ENCODE results near the gene BAG5.

Gene BAG5

GRCh38 chr14:103563844-103564505 is 1.5 kb upstream of the BAG5 start:
- no peak for DNase-seq

DNA sequence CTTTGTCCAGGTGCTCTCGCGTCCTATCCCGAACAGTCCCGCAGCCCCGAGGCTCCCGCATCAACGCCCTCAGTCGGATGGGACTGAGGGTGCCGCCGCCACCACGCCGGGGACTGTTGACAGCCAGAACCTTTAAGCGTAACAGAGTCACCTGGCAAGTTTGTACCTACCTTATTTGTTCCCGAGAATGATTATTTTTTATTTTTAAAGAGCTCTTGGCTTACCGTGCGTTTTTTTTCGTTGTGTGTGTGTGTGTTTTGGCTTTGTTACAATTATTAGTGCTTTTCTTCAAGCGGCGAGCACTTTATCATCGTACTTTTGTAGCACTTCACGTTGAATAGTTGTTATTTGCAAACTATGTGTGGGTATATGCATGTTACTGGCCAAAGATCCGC is 766 bp upstream of the BAG5 start:
- DNase-seq: no peak

DNA sequence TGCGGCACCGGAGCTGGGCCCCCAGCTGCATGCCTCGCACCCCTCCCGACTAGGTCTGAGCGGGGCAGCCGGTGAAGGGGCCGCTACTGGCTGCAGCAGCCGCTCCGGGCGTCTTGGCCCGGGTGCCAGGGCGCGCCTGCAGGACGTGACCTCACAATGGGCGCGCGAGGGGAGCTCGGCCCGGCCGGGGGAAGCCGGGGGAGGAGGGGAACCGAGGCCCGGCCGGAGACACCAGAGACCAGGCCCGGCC is 353 bp downstream of the BAG5 start:
- no peak for DNase-seq

GRCh38 chr14:103561381-103562178 is 877 bp downstream of the BAG5 start:
- no peak for DNase-seq

GRCh38 chr14:103560691-103561090 is 1.8 kb downstream of the BAG5 start:
- no peak for DNase-seq

- no peak for DNase-seq
Observed at GRCh38 chr14:103559766-103560165, 2.7 kb downstream of the BAG5 start.

DNA sequence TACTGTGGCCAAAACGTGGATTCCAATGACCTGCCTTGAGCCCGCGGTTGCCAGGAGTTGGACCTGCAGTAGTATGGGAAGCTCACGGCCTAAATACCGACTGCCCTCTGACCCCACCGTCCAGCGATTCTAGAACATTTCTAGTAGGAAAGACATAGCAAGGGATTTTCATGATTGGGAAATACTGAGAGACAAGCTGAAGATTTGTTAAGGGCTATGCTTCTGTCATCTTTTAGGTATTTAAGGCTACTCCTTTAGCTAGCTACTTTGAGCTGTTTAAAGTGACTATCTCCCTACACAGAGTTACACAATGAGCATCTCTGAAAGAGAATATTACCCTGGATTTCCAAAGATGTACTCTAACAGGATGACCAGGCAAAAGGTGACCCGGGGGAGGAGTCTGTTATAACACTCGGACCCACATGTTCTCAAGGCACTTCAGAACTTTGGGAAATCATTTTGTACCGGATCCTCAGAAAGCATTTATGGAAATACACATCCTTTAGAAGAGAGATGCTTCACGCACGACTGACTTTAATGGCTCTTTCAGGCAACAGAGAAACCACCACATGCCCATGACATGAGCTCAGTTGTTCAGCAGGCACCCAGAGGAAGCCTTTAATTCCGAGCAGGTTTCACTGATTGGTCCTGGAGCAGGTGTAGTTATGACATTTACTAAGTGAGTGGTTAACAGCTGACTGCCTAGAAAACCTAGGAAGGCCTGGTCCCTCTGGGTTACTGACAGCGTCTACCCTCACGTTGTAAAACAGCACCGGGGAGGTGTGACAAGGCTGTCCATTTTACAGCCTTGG is 4.2 kb downstream of the BAG5 start:
- DNase-seq: no peak

GRCh38 chr14:103556946-103557758 is 5.3 kb downstream of the BAG5 start:
- no peak for DNase-seq

GRCh38 chr14:103555559-103556337 is 6.7 kb downstream of the BAG5 start:
- DNase-seq: no peak

- DNase-seq: no peak
Observed at GRCh38 chr14:103552846-103553210, 9.6 kb downstream of the BAG5 start.

DNA sequence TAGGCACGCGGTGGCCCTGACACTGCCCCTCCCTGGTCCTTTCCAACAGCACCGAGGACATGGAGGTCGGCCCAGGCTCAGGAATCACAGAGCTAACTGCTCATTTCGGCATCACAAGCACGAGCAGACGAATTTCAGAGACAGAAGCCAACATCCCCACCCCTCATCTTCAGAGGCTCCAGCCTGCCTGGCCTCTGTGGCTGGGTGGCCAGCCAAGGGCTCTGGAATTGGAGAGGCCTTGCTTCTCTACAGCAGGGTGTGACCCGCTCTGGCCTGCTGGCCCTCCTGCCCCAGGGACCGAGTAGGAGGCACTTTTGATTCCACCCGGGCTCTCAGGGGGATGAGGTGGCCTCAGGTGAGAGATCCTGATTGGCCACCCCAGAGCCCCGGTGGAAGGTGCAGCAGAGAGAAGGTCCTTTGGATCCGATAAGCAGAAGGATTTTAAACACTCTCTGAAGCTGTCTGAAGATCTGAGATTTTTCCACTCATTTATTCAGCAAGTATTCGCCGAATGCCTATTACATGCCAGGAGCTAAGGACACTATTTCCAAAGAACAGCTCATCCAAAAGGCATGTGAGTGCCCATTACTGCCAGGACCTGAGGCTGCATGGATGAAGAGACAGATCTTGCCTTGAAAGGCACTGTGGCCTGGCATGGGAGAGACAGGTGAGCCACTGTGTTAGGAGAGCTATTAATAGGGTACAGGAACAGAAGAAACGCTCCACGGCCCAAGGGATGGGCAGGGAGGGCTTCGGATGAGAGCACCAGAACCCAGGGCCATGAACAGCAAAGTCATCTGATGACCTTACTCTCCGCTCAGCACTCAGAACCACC is 10.2 kb downstream of the BAG5 start:
- no peak for DNase-seq

DNA sequence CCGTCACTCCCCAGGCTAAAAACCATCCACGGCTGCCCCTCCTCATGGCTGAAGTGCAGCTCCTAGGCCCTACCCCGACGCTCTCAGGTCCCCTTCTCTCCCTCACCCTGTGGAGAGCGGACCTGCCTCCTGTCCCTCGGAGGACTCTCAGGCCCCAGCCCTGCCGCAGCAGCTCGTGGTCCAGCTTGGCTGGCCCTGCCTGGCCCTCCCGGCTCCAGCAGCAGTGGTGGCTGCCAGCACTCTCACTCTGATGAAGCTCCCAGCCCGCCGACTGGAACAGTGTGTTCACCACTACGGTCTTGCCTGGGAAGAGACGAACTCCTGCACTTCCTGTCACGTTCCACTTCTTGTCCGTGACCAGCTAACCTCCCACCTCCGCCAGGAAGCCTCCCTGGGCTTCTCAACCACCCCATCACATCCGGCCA is 11.1 kb downstream of the BAG5 start:
- no peak for DNase-seq

GRCh38 chr14:103550451-103551337 is 11.8 kb downstream of the BAG5 start:
- no peak for DNase-seq

DNA sequence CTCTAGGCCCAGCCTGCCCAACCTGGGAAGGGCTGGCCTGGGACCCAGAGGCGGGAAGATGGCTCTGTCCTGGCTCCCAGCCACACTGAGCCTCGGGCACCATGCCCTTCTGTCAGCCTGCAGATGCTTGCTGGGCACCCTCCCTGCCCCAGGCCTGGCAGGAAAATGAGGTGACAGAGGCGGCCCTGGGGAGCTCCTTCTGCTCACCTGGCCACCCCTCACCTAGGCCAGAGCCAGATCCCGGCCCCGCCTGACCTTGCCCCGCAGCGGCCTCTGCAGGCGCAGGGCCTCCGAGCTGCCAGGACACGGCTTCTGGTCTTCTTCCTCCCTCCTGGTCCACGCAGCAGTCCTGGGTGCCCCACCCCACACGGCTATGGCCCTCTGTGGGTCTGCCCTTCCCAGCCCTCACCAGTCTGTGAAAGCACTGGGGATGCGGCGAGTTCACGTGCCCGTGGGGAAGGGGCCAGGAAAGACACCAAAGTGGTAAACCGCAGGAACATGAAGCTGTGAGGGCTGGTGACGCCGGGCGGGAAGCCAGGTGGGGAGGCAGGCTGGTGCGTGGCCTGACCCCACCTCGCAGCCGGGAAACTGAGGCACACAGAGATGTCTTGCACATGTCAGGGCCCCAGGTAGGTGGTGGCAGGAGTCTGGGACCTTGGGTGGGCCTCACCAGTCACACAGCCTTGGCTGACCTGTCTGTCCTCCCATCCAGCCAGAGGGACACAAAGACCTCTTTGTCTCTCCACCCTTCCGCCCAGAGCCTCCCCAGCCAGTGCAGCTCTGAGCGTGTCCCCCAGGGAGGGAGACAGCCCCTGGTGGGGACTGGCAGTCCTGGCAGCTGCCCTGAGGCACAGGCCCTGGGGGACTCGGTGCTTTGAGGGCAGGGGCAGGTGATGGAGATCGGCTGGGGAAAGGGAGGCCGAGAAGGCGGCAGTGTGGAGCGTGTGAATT is 12.8 kb downstream of the BAG5 start:
- DNase-seq: no peak

GRCh38 chr14:103548463-103549351 is 13.8 kb downstream of the BAG5 start:
- DNase-seq: no peak

DNA sequence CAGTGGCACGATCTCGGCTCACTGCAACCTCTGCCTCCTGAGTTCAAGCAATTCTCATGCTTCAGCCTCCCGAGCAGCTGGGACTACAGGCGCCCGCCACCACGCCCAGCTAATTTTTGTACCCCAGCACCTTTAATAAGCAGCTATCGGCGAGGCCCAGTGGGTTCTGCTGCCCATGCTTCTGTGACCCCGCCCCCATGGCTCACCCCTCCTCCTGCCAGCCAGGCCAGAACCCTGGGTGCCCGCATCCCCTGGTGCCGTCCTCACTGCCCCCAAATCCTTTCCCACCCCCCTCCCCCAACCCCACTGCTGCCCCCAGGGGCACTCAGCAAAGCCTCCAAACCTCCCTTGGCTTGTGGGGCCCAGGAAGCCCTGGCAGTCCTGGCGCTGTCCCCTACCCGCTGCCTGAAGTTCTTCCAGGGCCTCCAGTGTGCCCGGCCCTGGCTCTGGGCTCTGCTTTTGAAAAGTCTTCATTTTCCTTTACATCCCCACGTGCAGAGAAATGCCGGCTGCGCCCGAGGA is 14.5 kb downstream of the BAG5 start:
- DNase-seq: no peak

DNA sequence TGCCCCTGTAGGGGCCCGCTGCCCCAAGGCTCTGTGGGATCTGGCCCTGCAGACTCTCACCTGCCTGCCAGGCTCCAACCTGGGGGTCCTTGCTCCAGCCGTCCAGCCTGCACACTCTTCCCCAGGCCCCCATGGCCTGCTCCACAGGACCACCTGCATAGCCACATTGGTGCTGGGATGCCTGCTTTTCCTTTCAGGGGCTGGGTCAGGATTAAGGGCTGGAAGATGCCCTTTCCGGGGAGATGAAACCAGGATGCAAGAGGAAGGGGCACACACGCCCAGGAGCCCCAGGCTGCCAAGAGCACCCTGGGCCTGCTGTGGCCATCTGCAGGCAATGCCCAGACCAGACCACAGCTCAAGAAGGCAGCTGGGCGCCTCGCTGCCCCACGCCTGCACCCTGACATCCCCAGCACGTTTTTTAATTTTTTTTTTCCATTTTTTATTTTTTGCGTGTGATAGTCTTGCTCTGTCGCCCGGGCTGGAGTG is 15.0 kb downstream of the BAG5 start:
- no peak for DNase-seq
